SJSA1 (cell line): Measurements from ENCODE around the gene OTP. TPM values are rescaled to one million over a fixed set of nuclear protein-coding genes. Genes with fewer than 3 reads are reported as not detected.

Experiments
- DNase-seq, 2 experiments: peaks; one replicate each; pipeline ENCODE4 v3.0.0-alpha.2; 2015 to 2020; ENCODE audit warnings: low spot score in 2 of 2, low read depth in 1 of 2
- H3K27ac ChIP-seq: fragments of 250-450 bp; sonication (Bioruptor Pico); 2 replicates; pipeline ENCODE4 v1.5.1; 2020; ENCODE audit warnings: mild to moderate bottlenecking, moderate library complexity
- H3K27me3 ChIP-seq: fragments of 250-450 bp; sonication (Bioruptor Pico); replicated peaks from 2 replicates; pipeline ENCODE4 v1.5.1; 2020; ENCODE audit warnings: mild to moderate bottlenecking, moderate library complexity
- H3K36me3 ChIP-seq: fragments of 250-450 bp; sonication (Bioruptor Pico); 2 replicates; pipeline ENCODE4 v1.5.1; 2020; ENCODE audit warnings: mild to moderate bottlenecking
- H3K4me1 ChIP-seq: fragments of 250-450 bp; sonication (Bioruptor Pico); replicated peaks from 2 replicates; pipeline ENCODE4 v1.6.1; 2021; ENCODE audit warnings: mild to moderate bottlenecking
- H3K4me3 ChIP-seq: fragments of 250-450 bp; sonication (Bioruptor Pico); 2 replicates; pipeline ENCODE4 v1.5.1; 2020; ENCODE audit warnings: mild to moderate bottlenecking
- H3K9me3 ChIP-seq: fragments of 250-450 bp; sonication (Bioruptor Pico); replicated peaks from 2 replicates; pipeline ENCODE4 v1.5.1; 2020; ENCODE audit warnings: mild to moderate bottlenecking
- total RNA-seq: library from RNA; depleted of rRNA; stranded (reverse); fragments of >200 nt; shearing (Covaris generic); gene quantifications from 2 replicates; pipeline ENCODE4 v1.2.3, GENCODE V29; 2014

The OTP gene
- total RNA-seq, 1 experiment from 2014 or later: not detected

GRCh38 chr5:77635067-77635916, 3.2 kb downstream of the OTP start:
- peaks cover 10% of the 10 kb centered on the region for H3K4me1 ChIP-seq
- H3K27me3 ChIP-seq: peaks cover 59% of the 10 kb centered on the region
- DNase-seq: no peak
- H3K9me3 ChIP-seq: no peaks in the 10 kb centered on the region
- H3K27ac ChIP-seq: no peak overlapping the region
- H3K36me3 ChIP-seq: no peaks in the 10 kb centered on the region
- no peak overlapping the region for H3K4me3 ChIP-seq

- DNase-seq: no peak
- peaks cover 12% of the 10 kb centered on the region for H3K4me1 ChIP-seq
- no peak overlapping the region for H3K4me3 ChIP-seq
- H3K27ac ChIP-seq: no peak overlapping the region
- H3K9me3 ChIP-seq: no peaks in the 10 kb centered on the region
- no peaks in the 10 kb centered on the region for H3K36me3 ChIP-seq
- peaks cover 53% of the 10 kb centered on the region for H3K27me3 ChIP-seq
These were observed 4.8 kb downstream of the OTP start for GRCh38 chr5:77633709-77634108.

- H3K27ac ChIP-seq: no peak overlapping the region
- peaks cover 51% of the 10 kb centered on the region for H3K27me3 ChIP-seq
- no peak for DNase-seq
- no peaks in the 10 kb centered on the region for H3K9me3 ChIP-seq
- H3K4me1 ChIP-seq: peaks cover 12% of the 10 kb centered on the region
- H3K36me3 ChIP-seq: no peaks in the 10 kb centered on the region
- no peak overlapping the region for H3K4me3 ChIP-seq
These were observed 5.3 kb downstream of the OTP start for GRCh38 chr5:77633207-77633675.

GRCh38 chr5:77632526-77633206, 5.8 kb downstream of the OTP start:
- H3K27me3 ChIP-seq: peaks cover 48% of the 10 kb centered on the region
- DNase-seq: no peak
- H3K4me1 ChIP-seq: peaks cover 12% of the 10 kb centered on the region
- no peak overlapping the region for H3K27ac ChIP-seq
- H3K9me3 ChIP-seq: no peaks in the 10 kb centered on the region
- H3K36me3 ChIP-seq: no peaks in the 10 kb centered on the region
- H3K4me3 ChIP-seq: no peak overlapping the region

GRCh38 chr5:77630114-77630680, 8.3 kb downstream of the OTP start:
- Histone ChIP-seq H3K36me3 (no peaks in the 10 kb centered on the region), H3K4me3 (peak overlapping the region; percentile 54), H3K27me3 (peaks cover 25% of the 10 kb centered on the region), H3K27ac (no peak overlapping the region), H3K9me3 (no peaks in the 10 kb centered on the region), H3K4me1 (peaks cover 12% of the 10 kb centered on the region)
- peak; percentile 69 to 78 for DNase-seq

- Histone ChIP-seq H3K9me3 (no peaks in the 10 kb centered on the region), H3K27me3 (peaks cover 20% of the 10 kb centered on the region), H3K27ac (no peak overlapping the region), H3K36me3 (no peaks in the 10 kb centered on the region), H3K4me1 (peaks cover 12% of the 10 kb centered on the region), H3K4me3 (peak overlapping the region; percentile 54)
- DNase-seq: no peak
These were observed 8.9 kb downstream of the OTP start for GRCh38 chr5:77629509-77630113.

GRCh38 chr5:77628840-77629508, 9.5 kb downstream of the OTP start:
- DNase-seq: no peak
- H3K4me1 ChIP-seq: peaks cover 12% of the 10 kb centered on the region
- H3K36me3 ChIP-seq: no peaks in the 10 kb centered on the region
- H3K27ac ChIP-seq: no peak overlapping the region
- no peak overlapping the region for H3K4me3 ChIP-seq
- no peaks in the 10 kb centered on the region for H3K9me3 ChIP-seq
- H3K27me3 ChIP-seq: peaks cover 14% of the 10 kb centered on the region

- Histone ChIP-seq H3K27me3 (peaks cover 5% of the 10 kb centered on the region), H3K4me1 (peaks cover 12% of the 10 kb centered on the region), H3K36me3 (no peaks in the 10 kb centered on the region), H3K4me3 (no peak overlapping the region), H3K27ac (no peak overlapping the region), H3K9me3 (no peaks in the 10 kb centered on the region)
- DNase-seq: no peak
These were observed 10.4 kb downstream of the OTP start for GRCh38 chr5:77627869-77628674.

- Histone ChIP-seq H3K36me3 (no peaks in the 10 kb centered on the region), H3K9me3 (no peaks in the 10 kb centered on the region), H3K27me3 (peaks cover 6% of the 10 kb centered on the region; the same call in 1 of the 2 replicates), H3K4me1 (no peaks in the 10 kb centered on the region), H3K4me3 (no peak overlapping the region), H3K27ac (no peak overlapping the region)
- DNase-seq: no peak
These were observed 15.2 kb downstream of the OTP start for GRCh38 chr5:77623203-77623740.

- H3K27me3 ChIP-seq: peaks cover 6% of the 10 kb centered on the region; the same call in 1 of the 2 replicates
- H3K36me3 ChIP-seq: no peaks in the 10 kb centered on the region
- no peak overlapping the region for H3K4me3 ChIP-seq
- no peak overlapping the region for H3K27ac ChIP-seq
- no peaks in the 10 kb centered on the region for H3K9me3 ChIP-seq
- no peak for DNase-seq
- H3K4me1 ChIP-seq: no peaks in the 10 kb centered on the region
These were observed 17.1 kb downstream of the OTP start for GRCh38 chr5:77621440-77621839.

GRCh38 chr5:77620405-77620804, 18.1 kb downstream of the OTP start:
- Histone ChIP-seq H3K4me1 (no peaks in the 10 kb centered on the region), H3K36me3 (no peaks in the 10 kb centered on the region), H3K27me3 (peaks cover 6% of the 10 kb centered on the region; the same call in 1 of the 2 replicates), H3K27ac (no peak overlapping the region), H3K9me3 (no peaks in the 10 kb centered on the region), H3K4me3 (no peak overlapping the region)
- no peak for DNase-seq

GRCh38 chr5:77616920-77617319, 21.6 kb downstream of the OTP start:
- H3K36me3 ChIP-seq: no peaks in the 10 kb centered on the region
- DNase-seq: no peak

More at GRCh38 chr5:77616920-77617319, 21.6 kb downstream of the OTP start:
- H3K27me3 ChIP-seq: peaks cover 3% of the 10 kb centered on the region; the same call in 1 of the 2 replicates
- H3K27ac ChIP-seq: no peak overlapping the region
- H3K4me3 ChIP-seq: no peak overlapping the region
- H3K9me3 ChIP-seq: no peaks in the 10 kb centered on the region
- no peaks in the 10 kb centered on the region for H3K4me1 ChIP-seq
